ENCODE data around the gene NFASC. TPM values are rescaled to one million over a fixed set of nuclear protein-coding genes. Genes with fewer than 3 reads are reported as not detected.

NFASC gene
- total and polyA plus RNA-seq, 9 of the 15 experiments (the other 6 are each of a cell fraction or from before 2014, with no cell fraction given), result 0.03 to 0.16 (median 0.06) TPM; not detected in 6

- no peak for TF ChIP-seq ZBTB17 (CRISPR knock-in tag; IDR thresholded peaks at IDR 0.05)
- TF ChIP-seq KDM2B (CRISPR knock-in tag; IDR thresholded peaks at IDR 0.05), result no peak
- no peak for TF ChIP-seq IRF1 (CRISPR knock-in tag; IDR thresholded peaks at IDR 0.05; ENCODE audit: borderline replicate concordance)
- TF ChIP-seq HNRNPUL1 (IDR thresholded peaks at IDR 0.05; ENCODE audit: low read length), result no peak
- TF ChIP-seq, protein P1, sequence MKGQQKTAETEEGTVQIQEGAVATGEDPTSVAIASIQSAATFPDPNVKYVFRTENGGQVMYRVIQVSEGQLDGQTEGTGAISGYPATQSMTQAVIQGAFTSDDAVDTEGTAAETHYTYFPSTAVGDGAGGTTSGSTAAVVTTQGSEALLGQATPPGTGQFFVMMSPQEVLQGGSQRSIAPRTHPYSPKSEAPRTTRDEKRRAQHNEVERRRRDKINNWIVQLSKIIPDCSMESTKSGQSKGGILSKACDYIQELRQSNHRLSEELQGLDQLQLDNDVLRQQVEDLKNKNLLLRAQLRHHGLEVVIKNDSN (CRISPR knock-in tag; IDR thresholded peaks at IDR 0.05), result no peak
- no peak for TF ChIP-seq ZNF24 (IDR thresholded peaks at IDR 0.05)
- Histone ChIP-seq H3K9me1 (ENCODE audit: control insufficient read depth, insufficient read depth, low read length) (no peaks in the 10 kb centered on the region), H3K9me3 (replicated peaks; ENCODE audit: control insufficient read depth, insufficient read depth, low read depth, low read length) (no peaks in the 10 kb centered on the region), H3K27ac (ENCODE audit: extremely low read depth, low read depth, low read length) (no peak overlapping the region), H3K4me1 (replicated peaks in 1 of 2; ENCODE audit: control insufficient read depth in 2 of 2, insufficient read depth in 2 of 2, low read length in 2 of 2) (peaks cover 7 to 13% of the 10 kb centered on the region in 2 experiments; a peak in 4 of 5 replicates), H3K36me3 (ENCODE audit: control insufficient read depth, insufficient read depth, low read length) (no peaks in the 10 kb centered on the region), H4K20me1 (replicated peaks; ENCODE audit: control insufficient read depth, insufficient read depth, low read length) (peaks cover 18% of the 10 kb centered on the region), H3K4me2 (ENCODE audit: insufficient read depth, low read length) (no peak overlapping the region), H2AFZ (ENCODE audit: low read depth, low read length) (no peak overlapping the region), H3K9ac (ENCODE audit: insufficient read depth in 1 of 2, low read depth in 2 of 2, low read length in 2 of 2) (no peak overlapping the region), H3K4me3 (no peak overlapping the region), H3K27me3 (ENCODE audit: control insufficient read depth in 2 of 2, insufficient read depth in 2 of 2, low read length in 2 of 2) (peaks cover 65 to 91% of the 10 kb centered on the region in 2 experiments), H3K79me2 (ENCODE audit: control insufficient read depth, insufficient read depth, low read length) (no peaks in the 10 kb centered on the region)
- BruUV-seq (replicated peaks), result no TSS peak
- POLR2A ChIA-PET, result interaction anchor here (0.8 to 1.1 kb wide), 4 partner anchors 10 to 272 kb away, joined by 3 to 4 read pairs (median 4); no protein-coding TSS in a partner anchor
- ATAC-seq (no peak), DNase-seq (ENCODE audit: extremely low read depth in 1 of 4, low spot score in 3 of 4) (no peak), FAIRE-seq (no peak)
- intact Hi-C loops (cut with micrococcal nuclease) (loop anchor here (5.0 kb wide), 1 partner anchor 347 kb away; no protein-coding TSS in a partner anchor), in situ Hi-C loops (cut with MboI) (loop anchor here (5.0 to 10.0 kb wide), 3 partner anchors 82 to 545 kb away; no protein-coding TSS in a partner anchor)
- CTCF ChIA-PET (ENCODE audit: low intra/inter-chr PET ratio), result interaction anchor here (0.7 kb wide), 1 partner anchor 37 kb away, joined by 3 read pairs; no protein-coding TSS in a partner anchor
- 3% methylated on average over 10 of the region's 10 CpGs for WGBS (ENCODE audit: insufficient coverage, low coverage, missing lambda C conversion rate)
Observed at GRCh38 chr1:204979891-204980649, 109.4 kb downstream of the NFASC start.

Data from K562 (cell line).